Stimulated activated CD4-positive, alpha-beta T cell treated with anti-CD3 and anti-CD28 coated beads, Interleukin-12 subunit alpha, Interleukin-12 subunit beta, amount 100 ng/mL, for 24 hours (primary cell): ENCODE data around the gene PKP3.
"Not testable (repeated sequence)": the region's sequence is repeated elsewhere in the genome, so short reads cannot be mapped to it uniquely, and the experiment has no call there.

Source experiments
- DNase-seq, 2 experiments: peaks; one replicate each; pipeline ENCODE4 v3.0.0-alpha.2; 2020; ENCODE audit warnings: low read depth in 2 of 2

The PKP3 gene

GRCh38 chr11:394858-395655 lies 1.0 kb downstream of the PKP3 start:
- no peak for DNase-seq

- no peak for DNase-seq
Observed at GRCh38 chr11:395866-396265, 1.9 kb downstream of the PKP3 start.

DNA sequence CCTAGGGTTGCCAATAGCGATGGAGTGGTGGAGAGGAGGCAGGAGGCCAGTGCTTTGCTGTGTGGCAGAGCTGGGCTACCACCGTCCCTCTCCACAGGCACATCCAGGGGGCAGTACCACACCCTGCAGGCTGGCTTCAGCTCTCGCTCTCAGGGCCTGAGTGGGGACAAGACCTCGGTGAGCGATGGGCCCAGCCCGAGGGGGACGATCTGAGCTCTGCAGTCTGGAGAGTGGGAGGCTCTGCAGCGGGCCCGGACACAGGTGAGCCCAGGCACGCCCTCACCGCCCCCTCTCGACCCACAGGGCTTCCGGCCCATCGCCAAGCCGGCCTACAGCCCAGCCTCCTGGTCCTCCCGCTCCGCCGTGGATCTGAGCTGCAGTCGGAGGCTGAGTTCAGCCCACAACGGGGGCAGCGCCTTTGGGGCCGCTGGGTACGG lies 2.5 kb downstream of the PKP3 start:
- DNase-seq = no peak

GRCh38 chr11:396948-397548 lies 3.0 kb downstream of the PKP3 start:
- no peak for DNase-seq

DNA sequence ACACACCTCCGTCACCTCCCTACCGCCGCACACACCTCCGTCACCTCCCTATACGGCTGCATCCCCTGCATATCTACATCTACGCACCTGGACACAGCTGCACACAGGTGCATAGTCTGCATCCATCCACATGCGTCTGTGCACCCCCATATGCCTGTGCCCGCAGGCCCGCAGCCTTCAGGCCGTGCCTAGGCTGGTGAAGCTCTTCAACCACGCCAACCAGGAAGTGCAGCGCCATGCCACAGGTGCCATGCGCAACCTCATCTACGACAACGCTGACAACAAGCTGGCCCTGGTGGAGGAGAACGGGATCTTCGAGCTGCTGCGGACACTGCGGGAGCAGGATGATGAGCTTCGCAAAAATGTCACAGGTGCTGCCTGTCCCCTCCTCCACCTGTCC lies 4.8 kb downstream of the PKP3 start:
- DNase-seq = no peak

- DNase-seq = no peak
Observed at GRCh38 chr11:399731-400211, 5.8 kb downstream of the PKP3 start.

GRCh38 chr11:400241-400689 lies 6.3 kb downstream of the PKP3 start:
- no peak for DNase-seq

DNA sequence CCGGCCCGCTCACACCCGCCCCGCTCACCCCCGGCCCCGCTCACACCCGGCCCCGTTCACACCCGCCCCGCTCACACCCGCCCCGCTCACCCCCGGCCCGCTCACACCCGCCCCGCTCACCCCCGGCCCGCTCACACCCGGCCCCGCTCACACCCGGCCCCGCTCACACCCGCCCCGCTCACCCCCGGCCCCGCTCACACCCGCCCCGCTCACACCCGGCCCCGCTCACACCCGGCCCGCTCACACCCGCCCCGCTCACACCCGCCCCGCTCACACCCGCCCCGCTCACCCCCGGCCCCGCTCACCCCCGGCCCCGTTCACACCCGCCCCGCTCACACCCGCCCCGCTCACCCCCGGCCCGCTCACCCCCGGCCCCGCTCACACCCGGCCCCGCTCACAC lies 7.2 kb downstream of the PKP3 start:
- not testable (repeated sequence) for DNase-seq

DNA sequence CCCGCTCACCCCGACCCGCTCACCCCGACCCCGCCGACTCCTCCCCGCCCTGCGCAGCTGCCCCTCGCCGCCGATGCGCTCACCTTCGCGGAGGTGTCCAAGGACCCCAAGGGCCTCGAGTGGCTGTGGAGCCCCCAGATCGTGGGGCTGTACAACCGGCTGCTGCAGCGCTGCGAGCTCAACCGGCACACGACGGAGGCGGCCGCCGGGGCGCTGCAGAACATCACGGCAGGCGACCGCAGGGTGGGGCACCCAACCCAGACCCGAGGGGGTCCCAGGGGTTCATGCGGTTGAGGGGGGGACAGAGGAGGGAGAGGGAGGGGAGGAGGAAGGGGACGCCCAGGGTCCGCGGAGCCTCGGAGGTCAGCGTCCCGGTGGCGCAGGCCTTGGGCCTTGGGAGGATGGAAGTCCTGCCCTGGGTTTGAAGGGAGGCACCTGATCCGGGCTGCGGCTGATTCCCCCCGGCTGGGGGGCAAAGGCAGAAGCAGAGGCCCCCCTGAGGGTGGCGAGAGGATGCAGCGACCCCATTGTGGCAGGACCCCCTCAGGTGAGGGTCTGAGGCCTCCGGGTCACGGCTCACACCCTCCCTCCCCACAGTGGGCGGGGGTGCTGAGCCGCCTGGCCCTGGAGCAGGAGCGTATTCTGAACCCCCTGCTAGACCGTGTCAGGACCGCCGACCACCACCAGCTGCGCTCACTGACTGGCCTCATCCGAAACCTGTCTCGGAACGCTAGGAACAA lies 9.2 kb downstream of the PKP3 start:
- no peak for DNase-seq

- DNase-seq = no peak
Observed at GRCh38 chr11:403761-404431, 9.9 kb downstream of the PKP3 start.

DNA sequence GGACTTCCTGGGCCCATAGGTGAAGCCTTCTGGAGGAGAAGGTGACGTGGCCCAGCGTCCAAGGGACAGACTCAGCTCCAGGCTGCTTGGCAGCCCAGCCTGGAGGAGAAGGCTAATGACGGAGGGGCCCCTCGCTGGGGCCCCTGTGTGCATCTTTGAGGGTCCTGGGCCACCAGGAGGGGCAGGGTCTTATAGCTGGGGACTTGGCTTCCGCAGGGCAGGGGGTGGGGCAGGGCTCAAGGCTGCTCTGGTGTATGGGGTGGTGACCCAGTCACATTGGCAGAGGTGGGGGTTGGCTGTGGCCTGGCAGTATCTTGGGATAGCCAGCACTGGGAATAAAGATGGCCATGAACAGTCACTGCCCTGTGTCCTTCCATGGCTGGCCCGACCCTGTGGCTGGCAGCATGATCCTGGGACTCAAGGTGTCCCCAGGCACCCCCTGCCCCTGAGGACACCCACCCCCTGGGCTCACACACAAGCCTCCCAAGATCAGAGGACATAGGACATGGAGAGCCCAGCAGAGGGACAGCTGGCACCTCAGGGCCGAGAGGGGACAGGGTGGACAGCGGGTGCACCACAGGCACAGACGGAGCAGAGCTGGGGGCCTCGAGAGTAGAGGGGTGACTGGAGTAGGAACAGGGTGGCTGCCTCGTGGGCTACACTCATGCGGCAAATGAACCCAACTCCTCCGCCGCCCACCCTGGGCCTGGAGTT lies 10.7 kb downstream of the PKP3 start:
- no peak for DNase-seq

DNA sequence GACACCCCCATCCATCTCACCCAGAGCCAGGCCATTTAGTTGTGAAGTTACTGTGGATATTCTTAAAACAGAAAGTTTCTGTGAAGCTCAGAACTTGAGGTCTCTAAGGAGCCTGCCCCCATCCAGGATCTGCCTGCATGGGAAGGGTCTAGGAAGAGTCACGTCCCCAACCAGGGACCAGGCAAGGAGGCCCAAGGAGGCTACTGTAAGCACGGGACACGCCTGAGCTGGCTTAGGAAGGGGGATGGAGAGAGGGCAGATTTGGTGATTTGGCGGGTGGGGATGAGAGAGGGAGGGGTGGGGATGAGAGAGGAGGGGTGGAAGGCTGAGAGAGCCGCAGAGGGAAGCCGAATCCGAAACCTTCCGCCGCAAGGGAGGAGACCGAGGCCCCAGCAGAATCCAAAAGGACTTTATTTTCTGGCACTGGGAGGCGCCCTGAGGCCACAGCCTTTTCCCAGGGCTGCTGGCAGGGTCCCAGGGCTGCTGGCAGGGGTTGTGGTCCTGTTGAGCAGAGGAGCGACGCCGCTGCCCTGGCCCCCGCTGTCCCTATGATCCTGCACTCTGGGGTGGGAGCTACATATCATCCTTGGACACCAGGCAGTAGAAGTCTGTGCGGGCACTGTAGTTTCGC lies 11.4 kb downstream of the PKP3 start:
- no peak for DNase-seq

- DNase-seq = no peak
Observed at GRCh38 chr11:405954-406795, 12.2 kb downstream of the PKP3 start.

GRCh38 chr11:406796-407650 lies 13.0 kb downstream of the PKP3 start:
- peak; percentile 76 to 78 for DNase-seq

GRCh38 chr11:407651-408123 lies 13.7 kb downstream of the PKP3 start:
- no peak for DNase-seq

DNA sequence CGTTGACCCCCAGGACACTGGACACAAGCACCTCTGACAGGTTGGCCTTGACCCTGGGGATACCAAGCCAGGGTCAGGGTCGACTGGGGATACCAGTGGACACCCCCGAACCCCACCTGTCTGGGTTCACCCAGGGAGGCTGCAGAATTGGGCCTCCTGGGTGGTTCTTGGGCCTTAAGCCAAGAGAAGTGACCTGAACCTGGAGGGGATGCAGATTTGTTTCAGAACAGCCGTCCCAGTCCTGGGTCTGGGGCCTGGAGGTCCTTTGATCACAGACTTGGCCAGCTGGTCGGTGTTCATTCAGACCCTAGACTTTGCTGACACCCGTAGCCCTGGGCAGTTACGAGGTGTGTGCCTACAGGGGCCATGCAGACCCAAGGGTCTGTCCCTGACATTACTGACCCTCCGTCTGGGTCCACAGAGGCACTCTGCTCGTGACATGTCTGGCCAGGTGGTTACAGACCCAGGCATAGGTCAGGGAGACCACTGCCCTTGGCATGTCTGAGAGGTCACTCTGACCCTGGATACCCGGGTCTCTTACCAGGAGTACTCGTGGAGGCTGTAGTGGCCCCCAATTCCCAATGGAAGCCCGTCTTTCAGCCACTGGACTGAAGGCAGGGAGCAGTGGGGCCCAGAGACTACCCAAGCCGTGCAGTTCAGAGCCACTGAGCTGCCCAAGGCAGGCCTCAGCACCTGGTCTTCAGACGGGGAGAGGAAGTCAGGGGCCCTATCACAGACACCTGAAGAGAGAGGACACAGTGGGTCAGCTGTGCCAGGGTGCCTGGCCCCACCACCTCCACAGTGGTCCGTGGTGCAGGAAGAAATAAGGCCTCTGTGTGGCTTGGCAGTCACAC lies 14.4 kb downstream of the PKP3 start:
- no peak for DNase-seq

- DNase-seq = no peak
Observed at GRCh38 chr11:409008-409599, 15.1 kb downstream of the PKP3 start.
